SHP77 (cell line): ENCODE measurements around the gene ADORA2A.

Source experiments
- DNase-seq, 2 experiments: peaks; one replicate each; lab custom pipeline; 2025; lab: John Stamatoyannopoulos, UW

The ADORA2A gene

DNA sequence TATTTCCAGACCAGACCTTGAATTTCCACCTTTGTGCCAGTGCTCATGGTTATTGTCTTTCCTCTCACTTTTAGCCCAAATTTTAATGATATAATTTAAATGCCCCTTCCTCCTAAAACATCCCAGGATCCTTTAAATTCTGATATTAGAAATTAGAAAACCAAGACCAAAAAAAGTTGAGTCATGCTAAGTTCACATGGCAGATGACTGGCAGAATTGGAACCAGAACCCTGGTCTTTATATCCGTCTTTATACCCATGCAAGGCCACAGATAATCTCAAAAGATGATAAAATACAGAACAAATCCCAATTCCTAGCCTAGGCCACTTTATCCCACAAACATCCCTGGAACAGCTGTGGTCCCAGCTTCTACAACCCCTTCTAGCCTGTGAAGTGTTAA is 26.5 kb downstream of the ADORA2A start:
- DNase-seq, result no peak

DNA sequence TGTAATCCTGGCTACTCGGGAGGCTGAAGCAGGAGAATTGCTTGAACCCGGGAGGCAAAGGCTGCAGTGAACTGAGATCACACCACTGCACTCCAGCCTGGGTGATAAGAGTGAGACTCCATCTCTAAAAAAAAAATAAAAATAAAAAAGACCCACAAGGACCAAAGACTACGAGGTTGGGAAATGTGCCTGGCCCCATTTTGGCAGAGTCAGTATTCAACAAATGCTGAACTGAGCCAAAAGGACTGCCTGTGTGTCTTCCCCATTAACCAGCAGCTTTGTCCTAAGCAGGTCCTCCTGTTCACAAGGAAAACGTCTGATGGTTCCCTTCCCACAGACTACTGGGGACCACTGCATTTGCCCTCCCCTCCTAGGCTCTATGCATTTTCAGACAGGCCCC is 27.6 kb downstream of the ADORA2A start:
- DNase-seq, result no peak

DNA sequence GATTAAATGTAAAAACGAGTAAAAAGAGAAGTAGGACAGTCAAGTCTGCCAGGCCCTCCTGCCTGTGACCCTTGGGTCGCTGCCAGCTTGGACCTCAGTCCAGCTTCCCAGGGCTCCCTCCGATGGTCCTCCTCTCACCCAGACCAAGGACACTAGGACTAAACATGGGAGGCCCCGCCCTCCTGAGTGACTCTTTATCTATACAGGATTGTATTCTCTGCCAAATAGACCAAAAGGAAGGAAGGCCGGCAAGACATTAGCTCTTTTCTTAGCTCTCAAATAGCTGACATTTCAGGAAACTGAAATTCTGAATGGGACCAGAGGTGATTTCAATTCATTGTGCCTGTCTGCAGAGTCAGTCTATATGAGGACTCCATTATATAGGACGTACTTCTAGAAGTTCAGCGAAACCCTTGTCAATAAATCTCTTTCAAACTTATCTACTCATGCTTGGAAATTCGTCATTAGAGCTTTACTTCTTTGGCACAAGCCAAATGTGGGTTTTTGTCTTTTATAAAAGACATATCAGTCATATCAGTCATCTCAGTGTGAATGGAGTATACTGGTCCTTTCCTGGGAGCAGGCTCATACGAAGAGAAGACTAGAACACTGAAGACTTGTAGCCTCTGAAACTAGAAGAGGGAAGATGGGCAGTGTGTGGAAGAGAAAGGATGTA is 28.5 kb downstream of the ADORA2A start:
- DNase-seq, result no peak

DNA sequence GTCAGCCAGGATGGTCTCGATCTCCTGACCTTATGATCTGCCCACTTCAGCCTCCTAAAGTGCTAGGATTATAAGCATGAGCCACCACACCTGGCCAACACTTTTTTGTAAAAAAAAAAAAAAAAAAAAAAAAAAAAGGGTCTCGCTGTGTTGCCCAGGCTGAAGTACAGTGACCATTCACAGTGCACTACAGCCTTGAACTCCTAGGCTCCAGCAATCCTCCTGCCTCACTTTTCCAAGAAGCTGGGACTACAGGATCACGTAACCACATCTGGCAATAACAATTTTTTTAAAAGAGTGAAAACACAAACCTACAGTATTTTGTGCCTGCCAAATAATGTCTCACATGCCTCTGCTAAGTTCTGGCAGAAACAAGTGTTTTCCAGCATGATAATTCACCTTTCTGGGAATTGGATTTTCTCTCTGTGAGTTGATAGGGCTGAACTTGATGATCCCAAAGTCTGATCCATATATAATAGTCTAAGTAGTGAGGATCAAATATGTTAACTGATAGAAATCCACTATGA is 30.6 kb downstream of the ADORA2A start:
- no peak for DNase-seq

DNA sequence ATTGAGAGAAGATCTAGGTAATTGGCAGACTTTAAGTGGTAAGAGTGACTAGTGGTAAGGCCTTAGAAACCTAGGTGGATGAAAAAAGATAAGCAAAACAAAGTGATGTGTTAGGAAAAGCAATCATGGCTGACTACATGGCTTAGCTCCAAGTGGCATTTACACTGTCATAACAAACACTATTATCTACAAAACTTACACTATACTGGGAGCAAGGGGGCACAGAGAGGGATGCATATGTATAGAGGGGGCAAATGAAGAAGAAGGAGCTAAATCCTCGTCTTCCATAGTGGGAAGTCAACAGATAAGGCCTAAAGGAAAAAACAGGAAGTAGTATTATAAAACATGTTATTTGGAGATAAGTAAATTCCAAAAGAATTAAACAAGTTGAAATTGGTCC is 32.5 kb downstream of the ADORA2A start:
- no peak for DNase-seq

DNA sequence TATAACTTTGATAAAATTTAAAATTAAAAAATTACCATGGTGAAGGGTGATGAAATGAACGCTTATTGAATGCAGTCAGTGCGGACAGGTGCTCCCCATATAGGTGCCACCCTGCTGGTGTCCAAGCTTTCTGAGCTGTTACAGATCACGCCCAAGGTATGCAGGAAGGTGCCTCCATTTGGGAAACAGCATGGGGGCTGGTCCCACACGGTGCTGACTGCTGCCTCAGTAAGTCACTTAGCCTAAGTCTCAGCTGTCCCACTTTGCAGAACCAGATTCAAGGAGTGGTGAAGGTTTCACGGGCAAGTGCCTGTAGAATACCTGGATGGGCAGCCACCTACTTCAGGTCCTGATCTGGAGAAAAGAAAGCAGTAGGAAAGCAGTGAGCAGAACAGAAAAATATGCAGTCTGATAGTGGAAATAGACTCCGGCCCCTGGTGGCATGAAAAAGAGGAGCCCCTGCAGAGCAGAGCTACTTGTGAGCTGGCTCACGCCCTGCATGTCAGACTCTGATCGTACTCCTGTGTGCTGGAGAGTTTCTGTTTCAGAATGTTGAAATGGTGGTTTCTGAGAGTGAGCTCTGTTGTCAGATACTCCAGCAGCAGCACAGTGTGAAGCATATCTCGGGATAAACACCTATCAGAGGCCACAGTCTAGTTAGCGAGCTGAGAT is 33.2 kb downstream of the ADORA2A start:
- DNase-seq, result no peak

DNA sequence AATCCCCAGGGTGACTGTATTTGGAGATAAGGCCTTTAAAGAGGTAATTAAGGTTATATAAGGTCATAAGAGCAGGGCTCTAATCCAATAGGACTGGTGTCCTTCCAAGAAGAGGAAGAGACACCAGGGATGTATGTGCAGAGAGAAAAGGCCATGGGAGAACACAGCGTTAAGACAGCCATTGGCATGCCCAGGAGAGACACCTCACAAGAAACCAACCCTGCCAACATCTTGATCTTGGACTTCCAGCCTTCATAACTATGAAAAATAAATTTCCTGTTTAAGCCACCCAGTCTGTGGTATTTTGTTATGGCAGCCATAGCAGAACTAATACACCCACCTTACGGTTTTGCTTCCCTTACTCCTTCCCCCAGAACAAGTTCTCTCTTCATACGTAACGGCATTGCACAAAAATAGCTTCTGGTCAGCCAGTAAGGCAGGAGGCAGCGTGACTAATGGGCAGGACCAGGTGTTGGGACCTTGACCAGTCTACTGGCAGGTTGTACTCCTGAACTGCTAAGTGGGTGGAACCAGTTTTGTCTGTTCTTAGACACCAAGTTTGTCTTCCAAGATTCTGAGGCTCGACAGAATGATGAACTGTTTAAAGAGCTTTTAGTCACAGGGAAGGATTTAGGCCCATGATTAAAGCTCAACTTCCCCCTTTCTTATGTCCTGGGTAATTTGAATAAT is 35.8 kb downstream of the ADORA2A start:
- no peak for DNase-seq

- DNase-seq, result no peak
These were observed 38.2 kb downstream of the ADORA2A start for GRCh38 chr22:24465566-24465965.

- DNase-seq, result no peak
These were observed 38.6 kb downstream of the ADORA2A start for GRCh38 chr22:24465975-24466374.

DNA sequence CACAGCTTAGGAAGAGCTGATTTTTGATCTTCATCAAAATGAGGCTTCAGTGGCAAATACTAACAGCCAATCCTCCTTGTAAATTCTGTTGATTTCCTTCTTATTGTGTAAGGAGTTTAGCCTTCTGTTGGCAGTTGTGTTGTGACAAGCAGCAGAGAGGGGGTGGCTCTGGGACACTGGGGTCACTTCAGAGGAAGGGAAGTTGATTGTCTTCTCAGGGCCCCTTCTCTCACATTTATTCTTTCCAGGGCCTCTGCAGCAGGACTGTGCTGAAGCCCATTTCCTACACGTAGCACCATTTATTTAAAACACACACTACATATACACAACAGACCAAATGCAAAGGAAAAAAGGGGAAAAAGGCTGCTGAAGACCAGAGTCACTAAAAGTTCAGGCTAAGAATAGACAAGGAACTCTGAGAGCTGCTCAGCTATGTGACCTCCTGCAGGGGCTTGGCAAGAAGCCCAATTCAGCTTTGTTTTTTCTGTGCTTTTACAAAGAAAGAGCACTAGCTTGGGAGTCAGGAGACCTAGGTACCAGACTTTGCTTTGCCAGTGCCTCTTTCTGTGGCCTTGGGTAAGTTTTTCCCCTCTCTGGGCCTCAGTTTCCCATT is 39.4 kb downstream of the ADORA2A start:
- DNase-seq, result no peak

GRCh38 chr22:24467340-24467739 is 39.9 kb downstream of the ADORA2A start:
- no peak for DNase-seq

GRCh38 chr22:24471570-24471969 is 44.2 kb downstream of the ADORA2A start:
- no peak for DNase-seq

- no peak for DNase-seq
These were observed 45.9 kb downstream of the ADORA2A start for GRCh38 chr22:24473284-24473683.

DNA sequence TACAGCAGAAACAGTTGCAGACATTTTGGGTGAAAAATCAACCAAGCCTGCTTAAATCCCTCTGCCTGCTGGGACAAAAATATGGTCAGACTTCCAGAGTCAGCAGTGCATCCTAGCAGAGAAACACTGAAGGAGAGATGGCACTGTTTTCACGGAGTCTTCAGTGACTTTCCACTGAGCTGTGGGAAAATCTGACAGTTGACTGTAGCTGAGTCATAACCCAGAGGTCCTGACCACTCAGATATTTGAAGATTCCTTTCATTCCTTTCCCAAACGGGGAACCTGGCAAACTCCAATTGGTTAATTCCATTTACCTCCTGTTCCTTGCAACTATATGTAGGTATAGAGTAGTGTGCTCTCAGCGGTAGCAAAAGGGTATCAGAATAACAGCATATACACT is 46.8 kb downstream of the ADORA2A start:
- DNase-seq, result no peak

DNA sequence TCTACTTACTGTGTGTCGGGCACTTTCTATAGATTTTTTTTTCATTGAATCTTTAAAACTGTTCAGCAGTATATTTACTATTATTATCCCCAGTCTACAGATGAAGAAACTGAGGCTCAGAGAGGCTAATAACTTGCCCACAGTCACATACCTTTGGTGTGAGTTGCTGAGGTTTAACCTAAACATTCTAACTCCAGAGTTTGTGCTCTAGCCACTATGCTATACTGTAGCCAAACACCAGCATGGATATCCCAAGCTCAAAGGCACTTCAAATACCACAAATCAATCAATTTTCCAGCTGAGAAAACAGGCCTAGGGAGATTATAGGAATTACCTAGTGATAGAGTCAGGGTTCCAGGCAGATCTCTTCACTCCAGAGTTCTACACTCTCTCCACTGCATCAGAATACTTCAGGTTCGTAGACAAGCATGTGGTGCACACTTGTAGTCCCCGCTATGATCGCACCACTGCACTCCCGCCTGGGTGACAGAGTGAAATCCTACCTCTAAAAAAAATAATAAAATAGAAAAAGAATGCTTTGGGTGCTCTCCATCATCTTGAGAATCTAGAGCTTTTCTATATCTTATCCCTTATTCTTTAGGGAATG is 47.4 kb downstream of the ADORA2A start:
- no peak for DNase-seq

- DNase-seq, result no peak
These were observed 54.2 kb downstream of the ADORA2A start for GRCh38 chr22:24481641-24482040.

- DNase-seq, result no peak
These were observed 55.2 kb downstream of the ADORA2A start for GRCh38 chr22:24482575-24482974.

DNA sequence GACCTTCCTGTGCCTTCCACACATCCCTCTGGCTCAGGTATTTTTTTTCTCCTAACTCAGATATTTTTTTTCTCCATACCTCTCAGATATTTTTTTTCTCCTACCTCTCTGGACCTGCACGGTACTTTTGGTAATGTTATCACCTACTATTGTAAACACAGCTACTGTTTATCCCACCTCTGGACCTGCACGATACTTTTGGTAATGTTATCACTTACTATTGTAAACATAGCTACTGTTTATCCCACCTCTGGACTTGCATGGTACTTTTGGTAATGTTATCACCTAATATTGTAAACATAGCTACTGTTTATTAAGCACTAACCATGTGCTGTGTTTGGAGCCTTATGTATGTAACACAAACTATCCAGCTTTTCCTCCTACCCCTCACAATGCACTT is 55.6 kb downstream of the ADORA2A start:
- DNase-seq, result no peak

GRCh38 chr22:24483976-24484545 is 56.7 kb downstream of the ADORA2A start:
- no peak for DNase-seq

- DNase-seq, result no peak
These were observed 57.8 kb downstream of the ADORA2A start for GRCh38 chr22:24485170-24485569.

DNA sequence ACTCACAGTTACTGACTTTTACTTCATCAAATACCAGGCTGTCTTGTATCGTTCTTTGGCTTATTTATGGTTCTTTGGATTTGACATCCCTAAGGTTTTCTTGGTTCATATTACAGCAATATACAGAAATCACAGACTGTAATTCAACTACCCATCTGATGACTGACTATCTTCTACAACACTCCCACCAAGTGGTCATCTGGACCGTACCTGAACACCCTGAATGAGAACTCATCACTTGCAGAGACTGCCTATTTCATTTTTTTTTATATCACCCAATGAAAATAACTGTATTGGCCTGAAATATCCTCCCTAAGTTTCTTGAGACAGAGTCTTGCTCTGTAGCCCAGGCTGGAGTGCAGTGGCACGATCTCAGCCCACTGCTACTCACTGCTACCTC is 58.2 kb downstream of the ADORA2A start:
- DNase-seq, result no peak

DNA sequence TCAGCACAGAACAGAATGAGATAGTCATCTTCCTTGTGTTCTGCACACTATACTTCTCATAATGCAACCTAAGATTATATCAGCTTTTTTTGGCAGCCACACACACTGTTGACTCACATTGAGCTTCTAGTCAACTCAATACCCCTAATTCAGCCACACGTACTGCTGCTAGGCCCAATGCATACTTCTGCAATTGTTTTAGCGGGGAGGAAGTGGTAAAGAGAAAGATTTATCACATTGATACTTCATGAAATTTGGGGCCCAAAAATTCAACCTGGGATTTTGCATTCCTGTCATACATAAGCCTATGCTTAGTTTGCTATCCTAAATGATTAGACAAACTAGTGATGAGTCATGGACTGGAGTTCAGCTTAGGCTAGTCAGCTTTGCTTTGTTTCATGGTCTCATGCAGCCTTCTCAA is 59.1 kb downstream of the ADORA2A start:
- no peak for DNase-seq
